CD4-positive, alpha-beta T cell treated with Interleukin-6 for 4 hours (primary cell): ENCODE results near the gene SOBP.
"Not testable (repeated sequence)": the region's sequence is repeated elsewhere in the genome, so short reads cannot be mapped to it uniquely, and the experiment has no call there.

Experiments
- DNase-seq: peaks from one replicate; pipeline ENCODE4 v3.0.0-alpha.2; 2020; ENCODE audit warnings: mixed read lengths

SOBP gene

GRCh38 chr6:107489636-107490565 lies at the start of gene SOBP:
Gene SOBP (plus strand): TSS chr6:107490117. CDS start chr6:107490617, 500 bp downstream.
- peak; percentile 44 for DNase-seq

GRCh38 chr6:107440936-107441335 lies 49.0 kb upstream of the SOBP start:
- DNase-seq: no peak

GRCh38 chr6:107441682-107442081 lies 48.2 kb upstream of the SOBP start:
- no peak for DNase-seq

GRCh38 chr6:107442938-107443607 lies 46.8 kb upstream of the SOBP start:
- DNase-seq: no peak

GRCh38 chr6:107443608-107444267 lies 46.2 kb upstream of the SOBP start:
- no peak for DNase-seq

- DNase-seq: no peak
These were observed 45.6 kb upstream of the SOBP start for GRCh38 chr6:107444277-107444676.

GRCh38 chr6:107447663-107448216 lies 42.2 kb upstream of the SOBP start:
- no peak for DNase-seq

- DNase-seq: no peak
These were observed 41.1 kb upstream of the SOBP start for GRCh38 chr6:107448776-107449175.

GRCh38 chr6:107458672-107459282 lies 31.1 kb upstream of the SOBP start:
- DNase-seq: no peak

GRCh38 chr6:107459283-107460082 lies 30.4 kb upstream of the SOBP start, which contains the start of gene PDSS2:
Gene PDSS2 (minus strand): TSS chr6:107459564. CDS start chr6:107459285, 279 bp downstream.
- peak; percentile 97 for DNase-seq

GRCh38 chr6:107460083-107460631 lies 29.8 kb upstream of the SOBP start:
- no peak for DNase-seq

- DNase-seq: no peak
These were observed 23.9 kb upstream of the SOBP start for GRCh38 chr6:107466062-107466461.

- no peak for DNase-seq
These were observed 19.6 kb upstream of the SOBP start for GRCh38 chr6:107470364-107470763.

- no peak for DNase-seq
These were observed 16.3 kb upstream of the SOBP start for GRCh38 chr6:107473660-107474059.

- DNase-seq: not testable (repeated sequence)
These were observed 14.6 kb upstream of the SOBP start for GRCh38 chr6:107475360-107475759.

GRCh38 chr6:107475826-107476225 lies 14.1 kb upstream of the SOBP start:
- not testable (repeated sequence) for DNase-seq

- no peak for DNase-seq
These were observed 10.7 kb upstream of the SOBP start for GRCh38 chr6:107479089-107479690.

GRCh38 chr6:107485157-107485556 lies 4.8 kb upstream of the SOBP start:
- no peak for DNase-seq

GRCh38 chr6:107488174-107488874 lies 1.6 kb upstream of the SOBP start:
- DNase-seq: no peak
